NCI-H345 treated with DMSO at 0.1 percent for 48 hours (cell line): Measurements from ENCODE around the gene P2RY11.

ENCODE experiments used
- DNase-seq: peaks from one replicate; lab custom pipeline; 2025; ENCODE audit not compliant: unreplicated experiment; lab: John Stamatoyannopoulos, UW

P2RY11 gene

GRCh38 chr19:10112895-10113591, 1.6 kb downstream of the P2RY11 start:
- DNase-seq: no peak

GRCh38 chr19:10113592-10113963, 2.1 kb downstream of the P2RY11 start:
- no peak for DNase-seq

GRCh38 chr19:10113964-10114650, 2.6 kb downstream of the P2RY11 start:
- DNase-seq: no peak

GRCh38 chr19:10114651-10115391, 3.3 kb downstream of the P2RY11 start:
- DNase-seq: no peak

- no peak for DNase-seq
These were observed 4.0 kb downstream of the P2RY11 start for GRCh38 chr19:10115392-10116084.

GRCh38 chr19:10116085-10116865, 4.8 kb downstream of the P2RY11 start:
- no peak for DNase-seq

- no peak for DNase-seq
These were observed 5.5 kb downstream of the P2RY11 start for GRCh38 chr19:10116866-10117616.

GRCh38 chr19:10118960-10119359, 7.5 kb downstream of the P2RY11 start:
- no peak for DNase-seq

GRCh38 chr19:10120538-10121189, 9.2 kb downstream of the P2RY11 start:
- no peak for DNase-seq

GRCh38 chr19:10122045-10122444, 10.6 kb downstream of the P2RY11 start:
- no peak for DNase-seq

GRCh38 chr19:10124429-10124828, 12.9 kb downstream of the P2RY11 start:
- no peak for DNase-seq

GRCh38 chr19:10126213-10126639, 14.7 kb downstream of the P2RY11 start:
- no peak for DNase-seq

- DNase-seq: no peak
These were observed 21.4 kb downstream of the P2RY11 start for GRCh38 chr19:10132905-10133304.

GRCh38 chr19:10133596-10133995, 22.1 kb downstream of the P2RY11 start:
- no peak for DNase-seq

- no peak for DNase-seq
These were observed 22.5 kb downstream of the P2RY11 start for GRCh38 chr19:10134040-10134439.

- DNase-seq: no peak
These were observed 24.2 kb downstream of the P2RY11 start for GRCh38 chr19:10135551-10136334.

- no peak for DNase-seq
These were observed 25.4 kb downstream of the P2RY11 start for GRCh38 chr19:10136936-10137335.
